GM12878 (cell line): ENCODE measurements around the gene PTPRN2.

Experiments
- CEBPB ChIP-seq, 2 experiments: fragments of 150-350 bp in 1 of 2; IDR thresholded peaks; 2 replicates each; pipeline ENCODE4 v1.6.1; 2012 to 2014; ENCODE audit warnings: low read depth in 2 of 2, low read length in 2 of 2, borderline replicate concordance in 1 of 2, inconsistent platforms in 1 of 2
- CREB1 ChIP-seq: IDR thresholded peaks from 2 replicates; pipeline ENCODE4 v1.6.1; 2012; ENCODE audit warnings: low read depth, mild to moderate bottlenecking, inconsistent platforms
- CREM ChIP-seq: IDR thresholded peaks from 2 replicates; pipeline ENCODE4 v1.6.1; 2014; ENCODE audit warnings: antibody characterized with exemption, low read depth
- EP300 ChIP-seq, 2 experiments: fragments of 150-350 bp in 1 of 2; IDR thresholded peaks; 2 replicates each; pipeline ENCODE4 v1.6.1; 2011 to 2012; ENCODE audit warnings: low read depth in 2 of 2, low read length in 2 of 2, borderline replicate concordance in 1 of 2, improper control_type of control experiment in 1 of 2, inconsistent platforms in 1 of 2; ENCODE audit not compliant: control insufficient read depth in 1 of 2
- FOS ChIP-seq: IDR thresholded peaks from 3 replicates; pipeline ENCODE4 v1.6.1; 2011; ENCODE audit warnings: borderline replicate concordance; ENCODE audit not compliant: insufficient read length; ENCODE audit errors: extremely low read depth
- HCFC1 ChIP-seq: fragments of 150-350 bp; IDR thresholded peaks from 2 replicates; pipeline ENCODE4 v1.6.1; 2014; ENCODE audit warnings: low read length
- IRF3 ChIP-seq: fragments of 450-650 bp; IDR thresholded peaks from 2 replicates; pipeline ENCODE4 v1.6.1; 2014; ENCODE audit warnings: mild to moderate bottlenecking
- NFIC ChIP-seq: IDR thresholded peaks from 2 replicates; pipeline ENCODE4 v1.6.1; 2012; ENCODE audit warnings: low read depth, mild to moderate bottlenecking, inconsistent platforms, low read length, moderate library complexity
- POLR2AphosphoS5 ChIP-seq: IDR thresholded peaks from 2 replicates; pipeline ENCODE4 v1.6.1; 2011; ENCODE audit warnings: mild to moderate bottlenecking, low read length, inconsistent platforms
- TF ChIP-seq, protein P1 (sequence below), 3 experiments: IDR thresholded peaks in 2 of 3; conservative IDR thresholded peaks in 1 of 3; 2 replicates each; pipeline ENCODE4 v1.5.1; 2011; ENCODE audit warnings: low read depth in 3 of 3, low read length in 3 of 3, mild to moderate bottlenecking in 3 of 3, control low read depth in 2 of 3, moderate library complexity in 2 of 3, inconsistent platforms in 1 of 3, mixed read lengths in 1 of 3; ENCODE audit not compliant: control insufficient read depth in 2 of 3, insufficient read depth in 1 of 3; ENCODE audit errors: extremely low read depth in 1 of 3
- TF ChIP-seq, protein P2 (sequence below): IDR thresholded peaks from 2 replicates; pipeline ENCODE4 v1.6.1; 2011; ENCODE audit warnings: borderline replicate concordance, low read depth, mild to moderate bottlenecking, moderate library complexity, mixed read lengths, low read length; ENCODE audit not compliant: insufficient read depth; ENCODE audit errors: extremely low read length

- TF ChIP-seq POLR2AphosphoS5 (no peak), HCFC1 (no peak), NFIC (no peak), CEBPB (IDR thresholded peaks at IDR 0.05; ENCODE audit: borderline replicate concordance in 1 of 2, low read depth in 2 of 2, low read length in 2 of 2) (no peak), CREB1 (no peak), CREM (no peak), EP300 (IDR thresholded peaks at IDR 0.05; ENCODE audit: borderline replicate concordance in 1 of 2, control insufficient read depth in 1 of 2, low read depth in 2 of 2, low read length in 2 of 2) (no peak), FOS (no peak), IRF3 (no peak)
- TF ChIP-seq, protein P1, sequence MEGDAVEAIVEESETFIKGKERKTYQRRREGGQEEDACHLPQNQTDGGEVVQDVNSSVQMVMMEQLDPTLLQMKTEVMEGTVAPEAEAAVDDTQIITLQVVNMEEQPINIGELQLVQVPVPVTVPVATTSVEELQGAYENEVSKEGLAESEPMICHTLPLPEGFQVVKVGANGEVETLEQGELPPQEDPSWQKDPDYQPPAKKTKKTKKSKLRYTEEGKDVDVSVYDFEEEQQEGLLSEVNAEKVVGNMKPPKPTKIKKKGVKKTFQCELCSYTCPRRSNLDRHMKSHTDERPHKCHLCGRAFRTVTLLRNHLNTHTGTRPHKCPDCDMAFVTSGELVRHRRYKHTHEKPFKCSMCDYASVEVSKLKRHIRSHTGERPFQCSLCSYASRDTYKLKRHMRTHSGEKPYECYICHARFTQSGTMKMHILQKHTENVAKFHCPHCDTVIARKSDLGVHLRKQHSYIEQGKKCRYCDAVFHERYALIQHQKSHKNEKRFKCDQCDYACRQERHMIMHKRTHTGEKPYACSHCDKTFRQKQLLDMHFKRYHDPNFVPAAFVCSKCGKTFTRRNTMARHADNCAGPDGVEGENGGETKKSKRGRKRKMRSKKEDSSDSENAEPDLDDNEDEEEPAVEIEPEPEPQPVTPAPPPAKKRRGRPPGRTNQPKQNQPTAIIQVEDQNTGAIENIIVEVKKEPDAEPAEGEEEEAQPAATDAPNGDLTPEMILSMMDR (IDR thresholded peaks at IDR 0.05 in 2 of 3, conservative IDR thresholded peaks at IDR 0.05 in 1 of 3; ENCODE audit: control insufficient read depth in 2 of 3, extremely low read depth in 1 of 3, insufficient read depth in 1 of 3, low read depth in 3 of 3, low read length in 3 of 3): no peak
- TF ChIP-seq, protein P2, sequence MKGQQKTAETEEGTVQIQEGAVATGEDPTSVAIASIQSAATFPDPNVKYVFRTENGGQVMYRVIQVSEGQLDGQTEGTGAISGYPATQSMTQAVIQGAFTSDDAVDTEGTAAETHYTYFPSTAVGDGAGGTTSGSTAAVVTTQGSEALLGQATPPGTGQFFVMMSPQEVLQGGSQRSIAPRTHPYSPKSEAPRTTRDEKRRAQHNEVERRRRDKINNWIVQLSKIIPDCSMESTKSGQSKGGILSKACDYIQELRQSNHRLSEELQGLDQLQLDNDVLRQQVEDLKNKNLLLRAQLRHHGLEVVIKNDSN: no peak
Observed at GRCh38 chr7:157862731-157863130, 724.9 kb downstream of the PTPRN2 start.
